ENCODE data around the gene ATG4A.

- TF ChIP-seq YY1 (IDR thresholded peaks at IDR 0.05; ENCODE audit: insufficient read depth, insufficient read length), result no peak
- no peak for TF ChIP-seq ZNF274 (IDR thresholded peaks at IDR 0.05; ENCODE audit: low read depth, low read length)
- TF ChIP-seq SUZ12 (IDR thresholded peaks at IDR 0.05; ENCODE audit: extremely low read depth, insufficient read depth, insufficient read length), result no peak
Observed at GRCh38 chrX:108132034-108132433, 40.5 kb downstream of the ATG4A start.

Data from NT2/D1 (cell line).